Measurements from ENCODE around the gene MARVELD3.

- TF ChIP-seq CTCF (IDR thresholded peaks at IDR 0.05) (no peak), SREBF2 (IDR thresholded peaks at IDR 0.05) (no peak), USF2 (IDR thresholded peaks at IDR 0.05) (no peak), POLR2A (IDR thresholded peaks at IDR 0.05; ENCODE audit: low read length) (no peak), PHF8 (IDR thresholded peaks at IDR 0.05; ENCODE audit: borderline replicate concordance, low read depth) (no peak), REST (IDR thresholded peaks at IDR 0.05) (no peak), KDM5A (IDR thresholded peaks at IDR 0.05) (no peak), MAFK (IDR thresholded peaks at IDR 0.05; ENCODE audit: partially characterized antibody) (no peak), MYC (IDR thresholded peaks at IDR 0.05; ENCODE audit: borderline replicate concordance, low read length) (no peak), HOXB13 (CRISPR knock-in tag; IDR thresholded peaks at IDR 0.05; ENCODE audit: low read depth) (no peak), E2F6 (IDR thresholded peaks at IDR 0.05; ENCODE audit: borderline replicate concordance, low read depth) (no peak), HOXB5 (CRISPR knock-in tag; IDR thresholded peaks at IDR 0.05) (no peak), BHLHE40 (IDR thresholded peaks at IDR 0.05; ENCODE audit: low read depth, low read length) (no peak)
Measured at GRCh38 chr16:71593048-71593999, 32.7 kb upstream of the MARVELD3 start.

All from A549 (cell line).